Activated gamma-delta T cell (primary cell): ENCODE measurements around the gene SLC12A9.
"Not testable (repeated sequence)": the region's sequence is repeated elsewhere in the genome, so short reads cannot be mapped to it uniquely, and the experiment has no call there.

Experiments
- DNase-seq: peaks from one replicate; lab custom pipeline; 2025; lab: John Stamatoyannopoulos, UW

SLC12A9 gene

DNA sequence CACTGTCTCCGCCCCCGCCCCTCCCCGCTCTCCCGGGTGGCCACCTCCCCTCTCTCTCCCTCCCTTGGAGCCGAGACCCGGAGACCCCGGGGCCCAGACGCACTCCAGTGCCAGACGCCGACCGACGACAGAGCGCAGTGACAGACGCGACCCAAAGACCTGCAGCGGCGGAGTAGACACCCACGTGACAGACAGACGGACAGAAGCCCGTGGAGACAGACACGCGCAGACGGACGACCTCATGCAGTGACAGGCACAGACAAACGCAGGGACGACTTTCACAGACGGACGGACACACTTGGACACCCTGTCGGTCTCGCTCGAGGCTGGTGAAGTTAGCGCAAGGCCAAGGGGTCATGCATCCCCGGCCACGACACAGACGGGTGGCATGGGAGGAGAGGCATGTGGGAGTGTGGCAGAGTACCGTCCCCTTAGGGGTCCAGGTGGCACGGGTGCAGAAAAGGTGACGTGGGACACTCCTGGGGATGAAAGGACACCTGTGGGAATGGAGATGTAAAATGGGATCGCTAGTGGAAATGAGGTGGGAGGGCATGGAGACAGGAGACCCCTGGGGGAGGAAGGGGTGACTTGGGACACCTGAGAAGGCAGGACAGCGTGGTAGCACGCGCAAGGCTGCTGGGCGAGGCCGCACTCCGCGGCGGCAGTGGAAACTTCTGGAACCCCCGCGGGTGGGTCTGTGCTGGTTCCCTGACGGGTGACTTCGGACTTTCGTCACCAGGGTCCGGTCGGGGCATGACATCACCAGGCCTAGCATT lies 43.6 kb downstream of the SLC12A9 start:
- peak; percentile 45 for DNase-seq

DNA sequence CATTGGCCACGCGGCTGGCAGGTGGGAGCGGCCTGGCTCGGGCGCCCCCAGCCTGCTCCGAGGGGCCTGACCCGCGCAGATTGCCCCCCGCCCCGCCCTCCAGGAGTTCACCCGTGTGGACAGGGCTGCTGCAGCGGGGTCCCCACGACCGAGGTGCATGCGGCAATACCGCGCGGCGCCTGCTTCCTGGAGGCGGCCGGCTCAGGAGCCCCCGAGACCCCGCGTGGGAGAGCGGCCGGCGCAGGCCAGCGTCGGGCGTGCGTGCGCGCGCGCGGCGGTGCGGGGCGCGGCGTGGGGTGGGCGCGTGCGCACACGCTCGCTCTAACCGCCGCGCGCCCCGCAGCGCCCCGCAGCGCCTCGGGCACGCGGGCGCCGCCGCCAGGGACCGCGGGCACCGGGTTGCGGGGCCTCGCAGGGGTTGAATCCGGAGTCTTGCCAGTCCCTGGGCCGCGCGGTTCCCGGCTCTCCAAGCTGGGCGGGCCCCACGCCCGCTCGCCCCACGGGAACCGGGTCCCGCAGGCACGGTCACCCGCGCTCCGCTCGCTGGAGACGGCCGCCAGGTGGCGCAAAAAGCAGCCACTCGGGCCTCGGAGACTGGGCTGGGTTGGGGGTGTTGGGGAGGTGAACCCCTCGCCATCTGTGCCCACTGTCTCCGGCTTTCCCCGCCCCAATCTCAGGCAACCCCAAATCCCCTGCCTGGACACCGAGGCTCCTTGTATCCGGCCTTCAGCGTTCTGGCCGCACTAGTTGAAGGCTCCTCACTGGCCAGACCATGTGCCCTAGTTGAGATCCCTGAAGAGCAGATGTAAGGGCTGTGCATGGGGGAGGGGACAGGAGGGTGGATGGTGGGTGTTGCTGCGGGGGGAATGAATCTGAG lies 44.5 kb downstream of the SLC12A9 start:
- DNase-seq = peak; percentile 41

DNA sequence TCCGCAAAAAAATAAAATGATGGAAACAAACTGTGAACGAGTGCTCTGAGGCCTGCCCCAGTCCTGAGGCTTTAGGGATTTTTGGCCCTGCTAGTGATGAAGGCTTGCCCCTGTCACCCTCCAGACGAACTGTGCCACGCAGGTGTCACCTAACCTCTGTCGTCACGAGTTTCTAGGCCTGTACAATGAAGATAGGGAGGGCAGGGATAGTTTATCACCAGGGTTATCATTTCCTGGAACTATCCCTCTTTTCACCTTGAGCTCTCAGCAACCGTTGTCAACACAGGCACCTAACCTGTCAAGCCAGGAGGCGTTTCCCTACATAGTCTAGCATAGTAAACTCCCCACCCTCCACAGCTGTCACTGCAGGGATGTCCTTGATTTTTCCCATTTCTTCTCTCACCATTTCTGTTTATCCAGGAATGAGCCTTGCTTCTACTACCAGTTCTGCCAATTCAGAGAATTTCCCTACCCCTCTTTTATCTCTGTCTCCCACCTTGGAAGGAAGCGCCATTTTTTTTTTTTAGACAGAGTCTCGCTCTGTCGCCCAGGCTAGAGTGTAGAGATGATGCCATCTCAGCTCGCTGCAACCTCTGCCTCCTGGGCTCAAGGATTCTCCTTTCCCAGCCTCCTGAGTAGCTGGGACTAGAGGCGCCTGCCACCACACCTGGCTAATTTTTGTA lies 45.4 kb downstream of the SLC12A9 start:
- DNase-seq = no peak

DNA sequence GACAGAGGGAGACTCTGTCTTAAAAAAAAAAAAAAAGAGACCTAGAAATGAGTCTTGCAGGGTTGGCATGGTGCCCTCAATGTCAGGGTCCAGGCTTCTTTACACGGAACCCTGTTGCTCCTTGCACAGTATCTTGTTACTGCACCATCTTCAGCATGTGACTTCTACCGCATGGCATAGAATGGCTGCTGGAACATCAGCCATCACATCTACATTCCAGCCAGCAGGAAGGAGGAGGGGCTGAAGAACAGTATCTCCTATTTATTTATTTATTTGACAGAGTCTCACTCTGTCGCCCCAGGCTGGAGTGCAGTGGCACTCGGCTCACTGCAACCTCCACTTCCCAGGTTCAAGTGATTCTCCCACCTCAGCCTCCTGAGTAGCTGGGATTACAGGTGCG lies 46.9 kb downstream of the SLC12A9 start:
- DNase-seq = no peak

DNA sequence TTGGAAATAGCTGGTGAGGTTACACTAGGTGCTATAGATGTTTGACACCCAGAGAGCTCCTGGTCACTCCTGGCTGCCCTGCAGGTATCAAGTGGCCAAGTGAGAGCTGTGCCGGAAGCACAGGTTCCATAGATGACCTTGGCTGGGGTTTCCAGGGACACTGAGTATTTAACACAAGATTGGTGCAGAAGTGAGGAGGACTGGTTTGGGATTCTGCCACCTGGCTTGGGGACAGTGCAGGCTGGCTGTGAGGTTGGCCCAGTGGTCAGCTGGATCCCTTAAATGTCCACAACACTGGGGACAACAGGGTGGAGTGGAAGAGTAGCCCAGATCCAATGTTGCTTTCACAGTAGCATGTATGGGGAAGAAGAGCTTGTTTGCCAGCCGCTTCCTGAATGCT lies 48.5 kb downstream of the SLC12A9 start:
- DNase-seq = no peak

DNA sequence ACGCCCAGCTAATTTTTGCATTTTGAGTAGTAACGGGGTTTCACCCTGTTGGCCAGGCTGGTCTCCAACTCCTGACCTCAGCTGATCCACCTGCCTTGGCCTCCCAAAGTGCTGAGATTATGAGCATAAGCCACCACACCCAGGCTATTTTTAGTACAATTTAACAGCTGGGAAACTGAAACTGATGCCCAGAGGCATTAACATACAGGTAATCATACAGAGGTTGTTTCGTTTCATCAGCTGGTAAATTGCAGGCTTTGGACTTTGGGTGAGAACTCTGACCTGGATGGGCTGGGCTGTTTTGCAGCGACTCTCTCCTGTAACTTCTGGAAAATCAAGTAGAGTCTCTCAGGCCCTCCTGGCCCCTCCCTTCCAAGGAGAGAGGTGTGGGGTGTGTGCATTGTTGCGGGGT lies 49.4 kb downstream of the SLC12A9 start:
- DNase-seq = no peak

DNA sequence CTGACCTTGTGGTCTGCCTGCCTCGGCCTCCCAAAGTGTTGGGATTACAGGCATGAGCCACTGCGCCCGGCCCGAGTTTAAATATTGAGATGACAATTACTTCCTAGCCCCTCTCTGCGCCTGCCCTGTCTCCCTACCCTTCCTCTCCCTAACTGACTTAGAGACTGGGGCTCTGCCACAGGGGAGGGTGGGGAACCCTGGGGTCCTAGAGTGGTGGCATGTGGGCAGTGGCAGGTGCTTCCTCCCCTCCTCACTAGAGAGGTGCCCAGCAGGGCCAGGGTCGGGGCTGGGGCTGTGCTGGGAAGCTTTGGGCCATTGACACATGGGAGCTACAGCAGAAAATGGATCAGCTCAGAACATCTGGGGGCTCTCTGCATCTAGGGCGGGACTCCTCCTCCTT lies 50.1 kb downstream of the SLC12A9 start:
- no peak for DNase-seq

DNA sequence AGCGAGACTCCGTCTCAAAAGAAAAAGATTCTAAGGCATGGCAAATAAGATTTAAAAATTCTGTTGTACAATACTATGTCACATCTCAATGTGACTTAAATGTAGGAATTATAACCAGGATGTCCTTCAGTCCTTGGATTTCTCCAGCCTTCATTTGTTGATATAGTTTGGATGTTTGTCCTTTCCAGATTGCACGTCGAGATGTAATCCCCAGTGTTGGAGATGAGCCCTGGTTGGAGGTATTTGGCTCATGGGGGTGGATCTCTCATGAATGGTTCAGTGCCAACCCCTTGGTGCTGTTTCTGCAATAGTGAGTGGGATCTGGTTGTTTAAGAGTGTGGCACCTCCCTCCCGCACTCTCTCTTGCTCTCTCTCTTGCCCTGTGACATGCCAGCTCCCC lies 56.0 kb downstream of the SLC12A9 start:
- no peak for DNase-seq

DNA sequence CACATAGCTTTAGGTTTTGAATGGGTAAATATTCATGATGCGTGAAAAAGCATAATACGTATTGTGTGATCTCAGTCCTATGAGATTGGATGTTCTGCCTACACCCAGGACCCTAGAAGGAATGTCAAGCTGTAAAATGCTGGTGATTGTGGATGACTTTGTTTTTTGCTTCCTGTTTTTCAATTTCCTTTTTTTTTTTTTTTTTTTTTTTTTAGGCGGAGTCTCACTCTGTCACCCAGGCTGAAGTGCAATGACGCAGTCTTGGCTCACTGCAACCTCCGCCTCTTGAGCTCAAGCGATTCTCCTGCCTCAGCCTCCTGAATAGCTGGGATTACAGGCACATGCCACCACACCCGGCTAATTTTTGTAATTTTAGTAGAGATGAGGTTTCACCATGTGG lies 57.9 kb downstream of the SLC12A9 start:
- not testable (repeated sequence) for DNase-seq

DNA sequence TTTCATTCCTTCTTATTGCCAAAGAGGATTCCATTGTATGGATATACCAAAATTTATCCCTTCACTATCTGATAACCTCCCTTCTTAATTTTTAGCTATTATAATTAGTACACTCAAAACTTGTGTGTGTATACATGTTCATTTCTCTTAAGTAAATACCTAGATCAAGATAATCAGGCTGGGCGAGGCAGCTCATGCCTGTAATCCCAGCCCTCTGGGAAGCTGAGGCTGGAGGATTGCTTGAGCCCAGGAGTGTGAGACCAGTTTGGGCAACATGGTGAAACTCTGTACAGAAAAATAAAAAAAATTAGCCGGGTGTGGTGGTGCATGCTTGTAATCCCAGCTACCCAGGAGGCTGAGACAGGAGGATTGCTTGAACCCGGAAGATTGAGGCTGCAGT lies 59.0 kb downstream of the SLC12A9 start:
- DNase-seq = no peak

DNA sequence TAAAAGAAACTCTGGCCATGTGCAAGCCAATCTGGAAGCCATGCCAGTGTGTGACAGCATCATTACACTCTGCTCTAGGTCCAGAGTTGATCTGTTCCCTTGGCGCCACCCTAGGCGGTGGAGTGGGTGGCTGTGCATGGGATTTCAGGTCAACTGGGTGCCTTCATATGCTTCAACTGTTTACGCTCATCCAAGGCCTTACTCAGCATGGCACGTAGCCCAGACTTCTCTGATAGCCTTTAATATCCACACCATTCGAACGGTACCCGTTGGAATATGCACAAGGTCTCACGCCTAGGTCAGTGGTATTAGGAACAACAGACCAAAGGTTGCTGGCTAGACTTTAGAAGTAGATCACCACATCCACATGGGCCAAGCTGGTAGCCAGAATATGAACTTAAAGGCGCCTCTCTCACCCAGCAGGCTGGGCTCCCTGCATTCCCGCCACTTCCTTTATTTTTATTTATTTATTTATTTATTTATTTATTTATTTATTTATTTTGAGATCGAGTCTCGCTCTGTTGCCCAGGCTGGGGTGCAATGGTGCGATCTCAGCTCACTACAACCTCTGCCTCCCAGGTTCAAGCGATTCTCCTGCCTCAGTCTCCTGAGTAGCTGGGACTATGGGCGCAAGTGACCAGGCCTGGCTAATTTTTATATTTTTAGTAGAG lies 61.8 kb downstream of the SLC12A9 start:
- no peak for DNase-seq

DNA sequence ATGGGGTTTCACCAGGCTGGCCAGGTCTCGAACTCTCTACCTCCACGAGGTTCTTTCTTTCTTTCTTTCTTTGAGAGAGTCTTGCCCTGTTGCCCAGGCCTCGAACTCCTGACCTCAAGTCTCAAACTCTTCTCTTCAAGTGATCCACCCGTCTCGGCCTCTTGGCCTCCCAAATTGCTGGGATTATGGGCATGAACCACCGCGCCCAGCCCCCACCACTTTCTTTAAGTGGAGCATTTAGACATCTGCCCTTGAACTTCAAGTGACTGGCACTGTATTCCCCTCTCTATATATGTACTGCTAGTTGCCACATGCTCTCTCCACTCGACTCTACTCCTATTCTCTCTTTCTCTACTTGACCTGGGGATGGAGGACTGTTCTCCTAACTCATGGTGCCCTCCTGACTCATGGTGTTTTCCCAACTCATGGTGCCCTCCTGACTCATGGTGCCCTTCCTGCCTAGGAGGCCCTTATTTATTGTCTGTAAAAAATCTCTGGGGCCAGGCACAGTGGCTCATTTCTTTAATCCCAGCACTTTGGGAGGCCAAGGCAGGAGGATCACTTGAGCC lies 62.5 kb downstream of the SLC12A9 start:
- DNase-seq = no peak
